ENCODE results near the gene EBLN2. TPM values are rescaled to one million over a fixed set of nuclear protein-coding genes. Genes with fewer than 3 reads are reported as not detected.

EBLN2 gene
- polyA plus RNA-seq, 1 of the 3 experiments (the other 2 are of a cell fraction), result 1.4 TPM

DNA sequence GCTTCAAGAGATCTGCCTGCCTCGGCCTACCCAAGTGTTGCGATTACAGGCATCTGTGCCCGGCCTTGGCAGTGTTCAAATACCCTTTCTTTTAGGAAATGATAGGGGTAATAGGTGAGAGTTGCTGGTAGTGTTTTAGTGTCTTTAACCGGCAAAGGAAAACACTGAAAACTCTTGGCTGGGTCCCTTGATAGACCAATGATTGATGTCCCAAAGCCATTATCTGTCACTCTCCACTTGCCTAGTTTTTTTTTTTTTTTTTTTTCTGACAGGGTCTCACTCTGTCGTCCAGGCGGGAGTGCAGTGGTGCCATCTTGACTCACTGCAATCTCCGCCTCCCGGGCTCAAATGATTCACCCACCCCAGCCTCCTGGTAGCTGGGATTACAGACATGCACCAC lies 19.7 kb downstream of the EBLN2 start:
- ChIA-PET POLR2A (no interaction called here), CTCF (interaction anchor here (1.4 to 2.0 kb wide), 2 partner anchors 24 to 1206 kb away, joined by 5 read pairs; no protein-coding TSS in a partner anchor)
- Histone ChIP-seq H3K27me3 (ENCODE audit: insufficient read depth) (no peaks in the 10 kb centered on the region), H3K79me2 (ENCODE audit: insufficient read depth) (no peaks in the 10 kb centered on the region), H3K4me1 (ENCODE audit: control insufficient read depth in 1 of 2, insufficient read depth in 2 of 2, low read depth in 1 of 2, low read length in 1 of 2) (no peaks in the 10 kb centered on the region), H3F3A (replicated peaks; ENCODE audit: insufficient read depth) (no peaks in the 10 kb centered on the region), H3K27ac (ENCODE audit: low read depth in 2 of 2, low read length in 1 of 2) (no peak overlapping the region), H3K9me2 (no peaks in the 10 kb centered on the region), H3K36me3 (replicated peaks in 1 of 2; ENCODE audit: control insufficient read depth in 1 of 2, insufficient read depth in 2 of 2, low read length in 1 of 2) (no peaks in the 10 kb centered on the region), H3K4me3 (ENCODE audit: low read depth in 2 of 2, low read length in 1 of 2) (no peak overlapping the region), H4K20me1 (ENCODE audit: insufficient read depth) (no peaks in the 10 kb centered on the region), H2AFZ (ENCODE audit: low read depth) (no peak overlapping the region), H3K4me2 (no peak overlapping the region), H3K9me3 (no peaks in the 10 kb centered on the region), H3K9ac (no peak overlapping the region)
- WGBS (ENCODE audit: low lambda C conversion rate), result 94% methylated on average over 8 of the region's 8 CpGs
- TF ChIP-seq MEF2A (IDR thresholded peaks at IDR 0.05; ENCODE audit: borderline replicate concordance, low read depth) (no peak), NFIC (IDR thresholded peaks at IDR 0.05; ENCODE audit: borderline replicate concordance) (no peak), FOXM1 (IDR thresholded peaks at IDR 0.05; ENCODE audit: low read depth) (no peak), REST (IDR thresholded peaks at IDR 0.05; ENCODE audit: low read depth, low read length) (no peak), RXRA (IDR thresholded peaks at IDR 0.05; ENCODE audit: borderline replicate concordance, low read depth) (no peak), TEAD4 (IDR thresholded peaks at IDR 0.05; ENCODE audit: borderline replicate concordance, insufficient read depth) (no peak), NRF1 (IDR thresholded peaks at IDR 0.05; ENCODE audit: low read depth, low read length) (no peak)
- TF ChIP-seq, protein P1, sequence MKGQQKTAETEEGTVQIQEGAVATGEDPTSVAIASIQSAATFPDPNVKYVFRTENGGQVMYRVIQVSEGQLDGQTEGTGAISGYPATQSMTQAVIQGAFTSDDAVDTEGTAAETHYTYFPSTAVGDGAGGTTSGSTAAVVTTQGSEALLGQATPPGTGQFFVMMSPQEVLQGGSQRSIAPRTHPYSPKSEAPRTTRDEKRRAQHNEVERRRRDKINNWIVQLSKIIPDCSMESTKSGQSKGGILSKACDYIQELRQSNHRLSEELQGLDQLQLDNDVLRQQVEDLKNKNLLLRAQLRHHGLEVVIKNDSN (IDR thresholded peaks at IDR 0.05; ENCODE audit: borderline replicate concordance, low read depth), result no peak
- no peak for DNase-seq

DNA sequence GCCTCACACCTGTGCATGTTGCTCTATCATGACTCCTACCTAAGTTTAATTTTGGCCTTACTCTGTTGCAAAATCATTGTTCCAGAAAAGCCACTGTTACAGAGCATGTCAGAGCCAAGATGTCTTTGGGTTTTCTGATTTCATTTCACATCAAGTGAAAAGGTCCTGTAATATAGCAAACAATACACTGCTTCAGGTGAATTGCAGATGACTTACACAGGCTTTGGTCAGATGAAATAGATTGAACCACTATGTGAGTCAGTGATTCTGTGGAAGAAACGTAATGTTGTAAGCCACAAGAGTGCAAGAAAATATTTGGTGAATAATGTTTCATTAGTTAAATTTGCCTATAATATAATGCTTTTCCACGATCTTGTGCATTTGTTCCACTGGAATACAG lies 22.7 kb downstream of the EBLN2 start:
- no peaks in the 10 kb centered on the region for H3K27me3 ChIP-seq (ENCODE audit: insufficient read depth)
- no peak overlapping the region for H3K27ac ChIP-seq (ENCODE audit: low read depth in 2 of 2, low read length in 1 of 2)
- ChIA-PET CTCF (interaction anchor here (0.6 to 4.2 kb wide), 4 partner anchors 27 to 1373 kb away, joined by 3 to 34 read pairs (median 5); no protein-coding TSS in a partner anchor), POLR2A (no interaction called here)
- no peak overlapping the region for H3K4me3 ChIP-seq (ENCODE audit: low read depth in 2 of 2, low read length in 1 of 2)
- H3K9ac ChIP-seq, result no peak overlapping the region
- H2AFZ ChIP-seq (ENCODE audit: low read depth), result no peak overlapping the region
- H3K9me2 ChIP-seq, result no peaks in the 10 kb centered on the region
- no peaks in the 10 kb centered on the region for H3F3A ChIP-seq (replicated peaks; ENCODE audit: insufficient read depth)
- H3K36me3 ChIP-seq (replicated peaks in 1 of 2; ENCODE audit: control insufficient read depth in 1 of 2, insufficient read depth in 2 of 2, low read length in 1 of 2), result no peaks in the 10 kb centered on the region
- no peaks in the 10 kb centered on the region for H3K79me2 ChIP-seq (ENCODE audit: insufficient read depth)
- no peaks in the 10 kb centered on the region for H3K9me3 ChIP-seq
- TF ChIP-seq JUND (IDR thresholded peaks at IDR 0.05) (no peak), TAF1 (IDR thresholded peaks at IDR 0.05; ENCODE audit: borderline replicate concordance, low read depth, low read length) (no peak), TEAD4 (IDR thresholded peaks at IDR 0.05; ENCODE audit: borderline replicate concordance, insufficient read depth) (no peak), FOXM1 (IDR thresholded peaks at IDR 0.05; ENCODE audit: low read depth) (no peak), CHD2 (IDR thresholded peaks at IDR 0.05; ENCODE audit: low read length, partially characterized antibody) (no peak)
- WGBS (ENCODE audit: low lambda C conversion rate), result 74% methylated on average over 2 of the region's 2 CpGs
- no peaks in the 10 kb centered on the region for H4K20me1 ChIP-seq (ENCODE audit: insufficient read depth)
- no peak for DNase-seq
- H3K4me2 ChIP-seq, result no peak overlapping the region
- H3K4me1 ChIP-seq (ENCODE audit: control insufficient read depth in 1 of 2, insufficient read depth in 2 of 2, low read depth in 1 of 2, low read length in 1 of 2), result no peaks in the 10 kb centered on the region
